HG02623 (cell line): Measurements from ENCODE around the gene COL18A1.
"Not testable (repeated sequence)": the region's sequence is repeated elsewhere in the genome, so short reads cannot be mapped to it uniquely, and the experiment has no call there.

Experiments
- ATAC-seq: cut with Tn5 transposase; IDR thresholded peaks from one replicate; pipeline ENCODE4 v1.9.1; 2021; ENCODE audit warnings: moderate library complexity; ENCODE audit not compliant: unreplicated experiment

The COL18A1 gene

GRCh38 chr21:45513003-45513717 is 108.2 kb downstream of the COL18A1 start:
- no peak for ATAC-seq

DNA sequence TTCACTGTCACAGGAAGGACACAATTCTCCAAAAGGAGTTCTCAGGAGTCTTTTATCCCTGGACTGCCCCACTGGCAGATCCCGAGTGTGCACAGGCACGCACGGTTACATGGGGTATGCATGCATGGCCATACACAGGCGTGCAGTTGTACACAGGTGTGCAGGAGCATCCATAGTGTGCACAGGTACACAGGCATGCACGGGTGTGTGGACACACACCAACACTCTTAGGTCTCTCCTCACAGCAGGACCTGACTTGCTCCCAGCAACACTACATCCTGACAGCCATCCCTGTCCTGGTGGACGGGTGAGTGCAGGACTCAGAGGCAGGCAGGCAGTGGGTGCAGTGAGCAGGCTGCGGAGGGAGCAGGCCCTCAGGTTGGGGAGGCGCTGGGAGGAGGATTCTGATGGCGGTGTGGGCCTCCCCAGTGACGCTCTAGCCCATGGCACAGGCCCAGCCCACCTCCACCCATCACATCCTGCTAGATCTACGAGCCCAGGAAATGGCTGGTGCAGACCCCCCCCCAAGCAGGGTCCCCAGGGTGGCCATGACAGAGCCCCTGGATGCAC is 108.9 kb downstream of the COL18A1 start:
- ATAC-seq, result no peak

GRCh38 chr21:45514311-45515021 is 109.5 kb downstream of the COL18A1 start:
- no peak for ATAC-seq

DNA sequence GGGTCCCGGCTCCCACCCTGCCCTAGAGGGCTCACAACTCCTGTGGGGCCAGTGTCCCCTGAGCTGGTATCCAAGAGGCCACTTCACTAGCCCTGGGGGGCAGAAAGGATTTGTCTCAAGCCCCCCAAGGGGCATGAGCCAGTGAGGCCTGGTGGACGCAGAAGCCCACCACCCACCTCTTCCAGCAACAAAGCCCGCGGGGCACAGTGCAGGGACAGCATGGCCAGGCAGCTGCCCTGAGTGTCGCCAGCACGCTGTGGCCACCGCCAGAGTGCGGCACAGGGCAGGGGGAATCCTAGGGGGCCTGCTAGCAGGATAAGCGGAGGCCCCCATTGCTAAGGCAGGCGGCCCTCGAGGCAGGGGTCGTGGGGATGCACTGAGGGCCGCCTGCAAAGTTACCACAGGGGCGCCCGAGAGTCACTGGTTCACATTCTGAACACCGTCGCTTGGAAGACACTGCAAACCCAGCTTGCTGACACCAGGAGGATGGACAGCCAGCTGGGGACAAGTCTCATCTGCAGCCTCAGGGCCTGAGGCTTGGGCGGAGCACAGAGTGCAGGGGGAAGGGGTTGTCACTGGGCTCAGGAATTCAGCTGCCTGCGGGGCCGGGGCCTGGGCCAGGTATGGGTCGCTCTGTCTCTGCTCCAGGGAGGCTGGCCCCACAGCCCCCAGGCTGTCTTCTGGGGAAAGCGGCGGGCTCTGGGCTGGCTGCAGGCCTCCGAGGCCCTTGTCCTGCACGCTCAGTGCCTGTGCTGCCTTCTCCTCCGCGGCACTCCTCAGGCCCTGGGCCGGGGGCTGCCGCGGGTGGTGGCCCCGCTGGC is 110.5 kb downstream of the COL18A1 start:
- no peak for ATAC-seq

- no peak for ATAC-seq
Measured at GRCh38 chr21:45516071-45516670, 111.2 kb downstream of the COL18A1 start.

DNA sequence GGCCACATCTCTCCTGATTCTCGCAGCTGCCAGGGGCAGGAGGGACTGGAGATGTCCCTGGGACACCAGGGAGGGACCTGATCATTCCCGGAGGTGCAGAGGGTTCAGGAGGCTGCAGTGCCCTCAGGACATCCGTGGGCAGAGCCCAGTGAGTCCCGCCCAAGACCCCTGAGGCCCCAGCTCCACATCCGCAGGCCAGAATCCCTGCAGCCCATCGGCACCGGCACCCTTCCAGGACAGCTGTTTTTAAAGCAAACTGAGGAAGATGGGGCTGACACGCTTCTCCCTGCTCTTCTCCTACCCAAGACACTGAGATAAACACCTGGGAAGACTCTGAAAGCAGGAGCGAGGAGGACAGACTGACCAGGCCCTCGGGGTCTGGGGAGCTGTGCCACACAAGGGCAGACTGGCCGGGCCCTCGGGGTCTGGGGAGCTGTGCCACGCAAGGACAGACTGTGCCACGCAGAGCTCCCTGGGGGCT is 111.7 kb downstream of the COL18A1 start:
- ATAC-seq, result no peak

DNA sequence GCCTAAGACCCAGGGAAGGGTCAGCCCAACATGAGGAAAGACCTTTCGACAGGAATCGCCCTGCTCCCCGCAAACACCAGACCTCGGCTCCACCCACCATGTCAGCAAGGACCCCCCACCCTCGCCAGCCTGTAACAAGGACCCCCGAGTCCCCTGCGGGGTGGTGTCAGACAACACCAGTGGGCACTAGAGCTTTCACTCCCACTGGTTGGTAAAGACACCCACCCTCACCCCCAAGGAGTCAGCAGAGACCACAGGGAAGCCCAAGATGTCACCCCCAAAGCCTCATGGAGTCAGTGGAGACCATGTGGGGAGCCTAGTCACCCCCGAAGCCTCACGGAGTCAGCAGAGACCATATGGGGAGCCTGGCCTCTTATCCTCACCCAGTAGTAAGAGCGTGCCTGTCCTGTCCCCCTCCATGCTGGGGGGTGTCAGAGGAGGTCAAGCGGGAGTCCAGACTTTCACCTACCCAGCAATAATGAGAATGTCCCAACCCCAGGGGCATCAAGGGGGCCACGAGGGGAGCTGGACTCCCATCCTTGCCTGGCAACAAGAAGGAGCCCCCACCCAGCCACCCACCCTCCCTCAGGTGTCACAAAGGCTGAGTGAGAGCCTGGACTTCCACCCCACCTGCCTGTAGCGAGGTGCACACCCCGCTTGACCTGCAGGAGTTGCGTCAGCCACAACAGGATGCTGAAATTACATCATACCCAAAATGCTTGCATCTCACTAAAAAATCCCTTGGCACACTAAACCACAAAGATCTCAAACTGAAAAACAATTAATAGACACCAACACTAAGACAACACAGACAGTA is 112.5 kb downstream of the COL18A1 start:
- ATAC-seq, result no peak

GRCh38 chr21:45518742-45519141 is 113.8 kb downstream of the COL18A1 start:
- no peak for ATAC-seq

GRCh38 chr21:45519182-45519581 is 114.2 kb downstream of the COL18A1 start:
- no peak for ATAC-seq

DNA sequence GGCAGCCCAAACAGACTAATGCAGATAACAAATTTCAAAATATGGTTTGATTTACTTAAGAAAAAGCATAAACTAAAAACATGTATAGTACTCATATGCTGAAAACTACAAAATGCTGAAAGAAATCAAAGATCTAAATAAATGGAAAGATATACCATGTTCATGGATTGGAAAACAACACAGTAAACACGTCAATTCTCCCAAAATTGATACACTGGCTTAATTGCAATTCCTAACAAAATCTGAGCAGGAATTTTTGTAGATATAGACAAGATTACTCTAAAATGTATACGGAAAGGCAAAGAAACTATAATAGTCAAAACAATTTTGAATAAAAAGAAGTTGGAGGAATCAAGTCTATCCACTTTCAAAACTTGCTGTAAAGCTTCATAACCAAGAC is 116.3 kb downstream of the COL18A1 start:
- ATAC-seq, result no peak

- ATAC-seq, result no peak
Measured at GRCh38 chr21:45522381-45522780, 117.4 kb downstream of the COL18A1 start.

DNA sequence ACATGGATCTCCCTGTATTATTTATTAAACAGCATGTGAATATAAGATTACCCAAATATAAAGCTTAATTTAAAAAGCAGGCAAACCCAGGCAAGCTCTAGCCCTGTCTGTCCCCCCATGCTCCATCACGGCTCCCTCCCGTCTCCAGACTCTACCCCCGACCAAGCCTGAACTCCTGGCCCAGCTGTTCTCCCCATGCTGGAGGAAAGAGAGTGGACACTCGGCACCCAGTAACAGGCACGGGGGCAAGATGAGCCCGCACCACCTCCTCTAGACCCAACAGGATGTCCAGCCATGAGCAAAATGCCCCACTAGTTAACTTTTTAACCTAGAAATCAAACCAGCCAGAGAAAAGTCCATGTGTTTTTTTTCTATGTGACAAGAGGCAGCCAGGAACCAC is 118.0 kb downstream of the COL18A1 start:
- ATAC-seq, result no peak

DNA sequence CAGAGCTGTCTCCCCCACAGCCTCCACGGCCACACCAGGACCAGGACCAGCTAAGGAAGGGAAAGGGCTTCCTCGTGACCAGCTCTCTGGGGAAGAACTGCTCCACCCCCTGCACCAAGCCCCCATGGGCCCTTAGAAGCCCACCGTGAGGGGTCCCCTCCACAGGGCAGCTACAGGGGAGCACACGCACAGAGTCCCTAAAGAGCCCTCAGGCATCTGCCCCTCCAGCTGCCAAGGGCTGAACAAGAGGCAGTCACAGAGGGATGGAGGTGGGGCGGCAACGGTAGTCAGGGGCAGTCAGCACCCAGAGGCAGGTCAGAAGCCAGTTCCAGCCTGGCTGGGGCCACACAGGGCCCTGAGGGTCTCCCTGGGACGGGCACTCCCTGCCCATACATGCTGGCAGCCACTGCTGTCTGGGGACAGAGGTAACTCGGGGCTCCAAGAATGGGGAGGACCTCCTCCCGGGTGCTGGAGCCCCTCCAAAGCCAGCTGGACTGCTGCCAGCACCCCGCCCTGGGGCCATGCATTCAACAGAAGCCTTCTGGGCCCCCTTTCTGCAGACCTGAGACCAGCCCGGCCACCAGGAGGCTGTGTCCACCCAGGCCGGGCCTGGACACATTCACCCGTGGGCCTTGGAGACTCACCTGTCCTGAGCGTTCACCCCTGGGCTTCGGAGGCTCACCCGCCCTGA is 118.6 kb downstream of the COL18A1 start:
- ATAC-seq, result no peak

DNA sequence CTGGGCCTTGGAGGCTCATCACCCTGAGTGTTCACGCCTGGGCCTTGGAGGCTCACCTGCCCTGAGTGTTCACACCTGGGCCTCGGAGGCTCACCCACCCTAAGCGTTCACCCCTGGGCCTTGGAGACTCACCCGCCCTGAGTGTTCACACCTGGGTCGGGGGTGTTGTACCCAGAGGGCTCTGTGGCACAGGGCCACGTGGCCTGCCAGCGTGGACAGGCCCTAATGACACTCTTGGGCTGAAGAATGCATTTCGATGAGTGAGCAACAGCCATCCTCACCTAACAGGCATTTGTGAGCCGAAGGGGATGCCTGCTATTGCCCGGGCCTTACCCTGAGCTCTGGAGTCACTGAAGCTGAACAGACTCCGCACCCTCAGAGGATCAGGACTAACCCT is 119.8 kb downstream of the COL18A1 start:
- no peak for ATAC-seq

- ATAC-seq, result no peak
Measured at GRCh38 chr21:45525153-45525909, 120.4 kb downstream of the COL18A1 start.

DNA sequence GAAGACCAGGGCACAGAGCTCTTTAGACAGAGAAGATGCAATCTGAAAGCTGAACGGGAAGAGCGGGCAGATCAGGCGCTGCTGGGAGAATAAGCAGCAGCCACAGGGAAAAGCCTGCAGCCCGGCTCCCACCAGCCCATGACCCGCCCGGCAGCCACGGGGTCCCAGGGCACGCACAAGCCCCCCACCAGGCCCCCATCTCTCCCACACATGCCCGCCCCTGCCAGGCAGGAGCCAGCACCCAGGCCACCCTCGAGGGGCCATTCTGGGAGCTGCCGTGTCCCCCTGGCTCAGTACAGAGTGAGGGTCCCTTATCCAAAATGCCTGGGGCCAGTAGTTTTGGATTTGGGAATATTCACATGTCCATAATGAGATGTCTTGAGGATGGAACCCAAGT is 120.9 kb downstream of the COL18A1 start:
- ATAC-seq, result no peak

DNA sequence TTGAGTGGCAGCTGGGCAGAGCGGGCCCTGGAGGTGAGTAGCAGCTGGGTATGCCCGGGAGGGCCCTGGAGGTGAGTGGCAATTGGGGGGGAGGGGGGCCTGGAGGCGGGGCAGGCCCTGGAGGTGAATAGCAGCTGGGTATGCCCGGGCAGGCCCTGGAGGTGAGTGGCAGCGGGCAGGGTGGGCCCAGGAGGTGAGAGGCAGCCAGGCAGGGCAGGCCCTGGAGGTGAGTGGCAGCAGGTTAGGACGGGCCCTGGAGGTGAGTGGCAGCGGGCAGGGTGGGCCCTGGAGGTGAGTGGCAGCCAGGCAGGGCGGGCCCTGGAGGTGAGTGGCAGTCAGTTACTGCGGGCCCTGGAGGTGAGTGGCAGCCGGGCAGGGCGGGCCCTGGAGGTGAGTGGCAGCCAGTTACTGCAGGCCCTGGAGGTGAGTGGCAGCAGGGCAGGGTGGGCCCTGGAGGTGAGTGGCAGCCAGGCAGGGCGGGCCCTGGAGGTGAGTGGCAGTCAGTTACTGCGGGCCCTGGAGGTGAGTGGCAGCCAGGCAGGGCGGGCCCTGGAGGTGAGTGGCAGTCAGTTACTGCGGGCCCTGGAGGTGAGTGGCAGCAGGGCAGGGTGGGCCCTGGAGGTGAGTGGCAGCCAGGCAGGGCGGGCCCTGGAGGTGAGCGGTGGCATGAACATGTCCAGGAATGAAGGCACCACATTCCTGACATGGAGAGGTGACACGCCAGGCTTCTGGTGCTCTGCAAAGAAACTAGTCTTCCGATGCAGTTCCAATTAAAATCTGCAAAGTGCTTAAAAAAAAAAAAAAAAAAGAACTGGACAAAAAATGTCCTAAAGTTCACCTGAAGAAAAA is 122.4 kb downstream of the COL18A1 start:
- not testable (repeated sequence) for ATAC-seq
